Caco-2 (cell line): Measurements from ENCODE around the gene SNAI1. TPM values are rescaled to one million over a fixed set of nuclear protein-coding genes. Genes with fewer than 3 reads are reported as not detected.
"Not testable (repeated sequence)": the region's sequence is repeated elsewhere in the genome, so short reads cannot be mapped to it uniquely, and the experiment has no call there.

ENCODE experiments used
- BruUV-seq: library from RNA; stranded (reverse); fragments of 400-500 nt; replicated peaks from 2 replicates; lab custom pipeline; 2021; lab: Mats Ljungman, UMichigan
- CTCF ChIA-PET: fragments of 300-600 bp; sonication (Branson Sonifier 250); formaldehyde crosslinking; loops from one replicate; lab custom pipeline; 2022; ENCODE audit warnings: antibody characterized with exemption; lab: Charles Lee
- POLR2A ChIA-PET: fragments of 300-600 bp; sonication (Branson Sonifier 250); formaldehyde crosslinking; loops from one replicate; lab custom pipeline; 2022; ENCODE audit warnings: antibody characterized with exemption; lab: Charles Lee
- DNase-seq, 2 experiments: peaks; one replicate each; pipeline versions ENCODE4 v3.0.0 to v3.0.0-alpha.2; 2020 to 2022
- H3K27me3 ChIP-seq: replicated peaks from 2 replicates; pipeline ENCODE4 v1.6.0; 2011; ENCODE audit warnings: low read length; ENCODE audit not compliant: control insufficient read depth, insufficient read depth
- H3K36me3 ChIP-seq: 2 replicates; pipeline ENCODE4 v1.5.1; 2011; ENCODE audit warnings: low read length; ENCODE audit not compliant: control insufficient read depth, insufficient read depth
- H3K4me1 ChIP-seq: fragments of 250-450 bp; sonication (Bioruptor Pico); 2 replicates; pipeline ENCODE4 v1.5.1; 2020; ENCODE audit warnings: mild to moderate bottlenecking
- H3K4me3 ChIP-seq: 2 replicates; pipeline ENCODE4 v1.5.1; 2011; ENCODE audit warnings: low read depth, mild to moderate bottlenecking, control low read depth, low read length
- H3K9me3 ChIP-seq: fragments of 250-450 bp; sonication (Bioruptor Pico); 2 replicates; pipeline ENCODE4 v1.5.1; 2020; ENCODE audit warnings: mild to moderate bottlenecking, moderate library complexity
- H3K27ac Mint-ChIP-seq: one replicate; pipeline ENCODE4 v1.8.0; 2022; ENCODE audit warnings: mixed read lengths; ENCODE audit not compliant: unreplicated experiment
- H3K27me3 Mint-ChIP-seq: one replicate; pipeline ENCODE4 v1.8.0; 2022; ENCODE audit warnings: mixed read lengths; ENCODE audit not compliant: insufficient read depth, unreplicated experiment
- H3K36me3 Mint-ChIP-seq: one replicate; pipeline ENCODE4 v1.8.0; 2022; ENCODE audit warnings: mild to moderate bottlenecking, mixed read lengths; ENCODE audit not compliant: insufficient read depth, unreplicated experiment
- H3K4me1 Mint-ChIP-seq: one replicate; pipeline ENCODE4 v1.8.0; 2022; ENCODE audit warnings: low read depth, mixed read lengths; ENCODE audit not compliant: unreplicated experiment
- H3K4me3 Mint-ChIP-seq: one replicate; pipeline ENCODE4 v1.8.0; 2022; ENCODE audit warnings: mild to moderate bottlenecking, moderate library complexity, mixed read lengths; ENCODE audit not compliant: unreplicated experiment
- H3K9me3 Mint-ChIP-seq: one replicate; pipeline ENCODE4 v1.8.0; 2022; ENCODE audit warnings: mixed read lengths; ENCODE audit not compliant: unreplicated experiment
- intact Hi-C: fragments of 100-400 bp; cut with micrococcal nuclease; formaldehyde crosslinking; loops from one replicate; pipeline ENCODE4 v1.10.0; 2022; ENCODE audit not compliant: unreplicated experiment
- total RNA-seq: library from RNA; stranded (reverse); gene quantifications from 2 replicates; pipeline ENCODE4 v1.2.3, GENCODE V29; 2022
- TF ChIP-seq, protein P1 (sequence below), 2 experiments: fragments of 200-600 bp in 1 of 2; IDR thresholded peaks; 1 replicate in 1 of 2; 2 replicates in 1 of 2; pipeline versions ENCODE4 v1.5.1 to v1.8.0; 2011 to 2022; ENCODE audit warnings: antibody characterized with exemption in 1 of 2, control low read depth in 1 of 2, inconsistent platforms in 1 of 2, low read depth in 1 of 2, low read length in 1 of 2, mild to moderate bottlenecking in 1 of 2, moderate library complexity in 1 of 2; ENCODE audit not compliant: insufficient read depth in 1 of 2, severe bottlenecking in 1 of 2, unreplicated experiment in 1 of 2

SNAI1 gene
- total RNA-seq, 1 experiment from 2014 or later = 10.9 TPM

DNA sequence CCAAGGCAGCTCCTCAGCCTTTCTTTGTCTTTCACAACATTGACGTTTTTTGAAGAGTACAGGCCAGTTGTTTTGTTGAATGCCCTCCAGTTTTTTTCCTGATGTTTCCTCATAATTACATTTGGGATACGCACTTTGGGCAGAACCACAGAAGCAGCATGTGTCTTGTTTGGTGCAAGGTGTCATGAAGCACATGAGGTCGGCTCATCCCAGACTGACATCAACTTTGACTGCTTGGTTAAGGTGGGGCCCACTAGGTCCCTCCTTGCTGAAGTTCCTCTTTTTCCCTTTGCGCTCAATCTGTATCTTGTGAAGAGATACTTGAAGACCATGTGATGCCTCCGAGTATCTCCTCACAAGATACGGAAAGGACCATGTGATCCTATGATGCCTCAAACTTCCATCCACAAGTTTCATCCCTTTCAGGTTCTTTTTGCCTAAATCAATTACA lies 10.5 kb downstream of the SNAI1 start:
- H3K36me3 Mint-ChIP-seq = peaks cover 10% of the 10 kb centered on the region
- no peaks in the 10 kb centered on the region for H3K27me3 ChIP-seq
- ChIA-PET POLR2A (interaction anchor here (0.5 kb wide), 1 partner anchor 23 kb away, joined by 3 read pairs; no protein-coding TSS in a partner anchor), CTCF (interaction anchor here (0.7 kb wide), 1 partner anchor 23 kb away, joined by 3 read pairs; no protein-coding TSS in a partner anchor)
- no peaks in the 10 kb centered on the region for H3K27me3 Mint-ChIP-seq
- no peaks in the 10 kb centered on the region for H3K9me3 Mint-ChIP-seq
- H3K4me3 Mint-ChIP-seq = no peak overlapping the region
- TF ChIP-seq, protein P1, sequence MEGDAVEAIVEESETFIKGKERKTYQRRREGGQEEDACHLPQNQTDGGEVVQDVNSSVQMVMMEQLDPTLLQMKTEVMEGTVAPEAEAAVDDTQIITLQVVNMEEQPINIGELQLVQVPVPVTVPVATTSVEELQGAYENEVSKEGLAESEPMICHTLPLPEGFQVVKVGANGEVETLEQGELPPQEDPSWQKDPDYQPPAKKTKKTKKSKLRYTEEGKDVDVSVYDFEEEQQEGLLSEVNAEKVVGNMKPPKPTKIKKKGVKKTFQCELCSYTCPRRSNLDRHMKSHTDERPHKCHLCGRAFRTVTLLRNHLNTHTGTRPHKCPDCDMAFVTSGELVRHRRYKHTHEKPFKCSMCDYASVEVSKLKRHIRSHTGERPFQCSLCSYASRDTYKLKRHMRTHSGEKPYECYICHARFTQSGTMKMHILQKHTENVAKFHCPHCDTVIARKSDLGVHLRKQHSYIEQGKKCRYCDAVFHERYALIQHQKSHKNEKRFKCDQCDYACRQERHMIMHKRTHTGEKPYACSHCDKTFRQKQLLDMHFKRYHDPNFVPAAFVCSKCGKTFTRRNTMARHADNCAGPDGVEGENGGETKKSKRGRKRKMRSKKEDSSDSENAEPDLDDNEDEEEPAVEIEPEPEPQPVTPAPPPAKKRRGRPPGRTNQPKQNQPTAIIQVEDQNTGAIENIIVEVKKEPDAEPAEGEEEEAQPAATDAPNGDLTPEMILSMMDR (IDR thresholded peaks at IDR 0.05; ENCODE audit: insufficient read depth in 1 of 2, low read depth in 1 of 2, low read length in 1 of 2, severe bottlenecking in 1 of 2, unreplicated experiment in 1 of 2) = no peak
- intact Hi-C loops = no loop called here
- H3K4me1 Mint-ChIP-seq = peaks cover 12% of the 10 kb centered on the region
- no TSS peak for BruUV-seq
- H3K36me3 ChIP-seq = no peaks in the 10 kb centered on the region
- H3K27ac Mint-ChIP-seq = no peak overlapping the region
- H3K4me3 ChIP-seq = no peak overlapping the region
- H3K4me1 ChIP-seq = peaks cover 20% of the 10 kb centered on the region
- H3K9me3 ChIP-seq = no peaks in the 10 kb centered on the region
- no peak for DNase-seq

DNA sequence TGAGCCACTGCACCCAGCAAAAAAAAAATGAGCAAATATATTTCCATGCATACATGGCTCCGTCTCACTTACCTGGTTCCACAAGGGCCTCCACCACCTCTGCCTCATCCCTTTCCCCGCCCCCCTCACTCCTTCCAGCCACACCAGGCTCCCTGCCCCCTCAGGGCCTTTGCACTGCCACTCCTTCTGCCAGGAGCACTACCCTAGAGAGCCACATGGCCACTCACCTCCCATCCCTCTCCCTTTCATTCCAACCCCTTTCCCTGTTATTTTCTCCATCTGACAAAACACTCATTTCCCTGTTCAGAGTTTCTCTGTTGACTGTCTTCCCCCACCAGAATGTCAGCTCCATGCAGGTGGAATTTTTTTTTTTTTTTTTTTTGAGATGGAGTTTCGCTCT lies 12.8 kb downstream of the SNAI1 start:
- H3K4me1 Mint-ChIP-seq = peaks cover 12% of the 10 kb centered on the region
- DNase-seq = no peak
- H3K9me3 ChIP-seq = no peaks in the 10 kb centered on the region
- H3K36me3 Mint-ChIP-seq = peaks cover 10% of the 10 kb centered on the region
- BruUV-seq = no TSS peak
- TF ChIP-seq, protein P1 (IDR thresholded peaks at IDR 0.05; ENCODE audit: insufficient read depth in 1 of 2, low read depth in 1 of 2, low read length in 1 of 2, severe bottlenecking in 1 of 2, unreplicated experiment in 1 of 2) = no peak
- H3K4me3 ChIP-seq = no peak overlapping the region
- no peaks in the 10 kb centered on the region for H3K27me3 ChIP-seq
- no peaks in the 10 kb centered on the region for H3K27me3 Mint-ChIP-seq
- intact Hi-C loops = no loop called here
- H3K4me3 Mint-ChIP-seq = no peak overlapping the region
- H3K9me3 Mint-ChIP-seq = no peaks in the 10 kb centered on the region
- ChIA-PET CTCF (no interaction called here), POLR2A (no interaction called here)
- H3K27ac Mint-ChIP-seq = no peak overlapping the region
- H3K4me1 ChIP-seq = peaks cover 17% of the 10 kb centered on the region
- no peaks in the 10 kb centered on the region for H3K36me3 ChIP-seq

DNA sequence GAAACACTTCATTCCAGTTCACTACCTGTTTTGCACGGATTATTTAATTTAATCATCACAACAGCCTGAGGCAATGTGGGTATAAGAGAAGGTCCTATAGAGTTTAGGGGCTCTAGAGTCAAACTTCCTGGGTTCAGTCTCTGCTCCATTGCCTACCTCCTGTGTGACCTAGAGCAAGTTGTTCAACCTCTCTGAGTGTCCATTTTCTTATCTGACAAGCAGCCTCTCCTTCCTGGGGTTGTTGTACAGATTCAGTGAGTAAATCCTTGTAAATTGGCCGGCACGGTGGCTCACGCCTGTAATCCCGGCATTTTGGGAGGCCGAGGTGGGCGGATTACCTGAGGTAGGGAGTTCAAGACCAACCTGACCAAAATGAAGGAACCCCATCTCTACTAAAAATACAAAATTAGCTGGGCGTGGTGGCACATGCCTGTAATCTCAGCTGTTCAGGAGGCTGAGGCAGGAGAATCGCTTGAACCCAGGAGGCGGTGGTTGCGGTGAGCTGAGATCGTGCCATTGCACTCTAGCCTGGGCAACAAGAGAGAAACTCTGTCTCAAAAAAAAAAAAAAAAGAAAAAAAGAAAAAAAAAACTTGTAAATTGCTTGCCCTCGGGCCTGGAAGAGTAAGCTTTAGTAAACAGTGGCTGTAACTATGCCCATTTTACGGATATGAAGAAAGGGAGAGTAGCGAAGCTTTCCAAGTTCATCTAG lies 15.9 kb downstream of the SNAI1 start:
- H3K36me3 ChIP-seq, H3K4me3 Mint-ChIP-seq, H3K27ac Mint-ChIP-seq, H3K27me3 ChIP-seq, H3K27me3 Mint-ChIP-seq, BruUV-seq, DNase-seq, H3K4me3 ChIP-seq, H3K9me3 Mint-ChIP-seq, H3K9me3 ChIP-seq: not testable (repeated sequence)
- ChIA-PET POLR2A (interaction anchor here (0.6 to 0.7 kb wide), 2 partner anchors 140 to 224 kb away, joined by 3 to 9 read pairs; no protein-coding TSS in a partner anchor), CTCF (interaction anchor here (1.0 to 2.1 kb wide), 4 partner anchors 19 to 171 kb away, joined by 4 to 7 read pairs (median 6); no protein-coding TSS in a partner anchor)
- peaks cover 20% of the 10 kb centered on the region for H3K4me1 ChIP-seq
- H3K36me3 Mint-ChIP-seq = peaks cover 10% of the 10 kb centered on the region
- intact Hi-C loops = loop anchor here (2.0 kb wide), 1 partner anchor 14 kb away; no protein-coding TSS in a partner anchor
- H3K4me1 Mint-ChIP-seq = peaks cover 18% of the 10 kb centered on the region
